Muscle of back (tissue), 10 donors: ENCODE measurements around the gene HNF1B. TPM values are rescaled to one million over a fixed set of nuclear protein-coding genes. Genes with fewer than 3 reads are reported as not detected.

ENCODE experiments used
- polyA plus RNA-seq, 10 donors: library from polyadenylated mRNA; unstranded; fragments of 120-200 nt; gene quantifications; one replicate each; pipeline ENCODE4 v1.2.1, GENCODE V29; 2013; ENCODE audit not compliant: insufficient read length in 10 of 10

HNF1B gene
- polyA plus RNA-seq, 10 donors: 0.04 to 0.14 (median 0.08) TPM; not detected in 6

Other genes starting within 250 kb of the HNF1B start
- gene SYNRG, start 135.6 kb downstream of the HNF1B start, polyA plus RNA-seq: 10 to 100 TPM; 20.4 to 34.2 (median 26.1) TPM
- 10 to 100 TPM; 14.3 to 25.6 (median 18.8) TPM for gene DDX52, start 101.6 kb downstream of the HNF1B start, polyA plus RNA-seq
- gene TBC1D3K, start 179.4 kb upstream of the HNF1B start, polyA plus RNA-seq: under 1 TPM in 1 of 10 donors, not detected in 9; 0.97 TPM
- gene TBC1D3L, start 244.0 kb upstream of the HNF1B start, polyA plus RNA-seq: 10 to 100 TPM in 7 of 10 donors, 1 to 10 TPM in 3; 1.4 to 28.1 (median 13.8) TPM